Left renal cortex interstitium (tissue), 4 donors: ENCODE results near the gene ZNG1A. TPM values are rescaled to one million over a fixed set of nuclear protein-coding genes. Genes with fewer than 3 reads are reported as not detected.
"Not testable (repeated sequence)": the region's sequence is repeated elsewhere in the genome, so short reads cannot be mapped to it uniquely, and the experiment has no call there.

Source experiments
- DNase-seq, 4 donors: peaks; one replicate each; pipeline ENCODE4 v3.0.0-alpha.2; 2013; ENCODE audit warnings: low read depth in 4 of 4, low spot score in 2 of 4, missing footprints in 1 of 4
- polyA plus RNA-seq, 4 donors: library from polyadenylated mRNA; unstranded; fragments of 120-200 nt; gene quantifications; one replicate each; pipeline ENCODE4 v1.2.1, GENCODE V29; 2013; ENCODE audit not compliant: insufficient read length in 4 of 4

The ZNG1A gene
- polyA plus RNA-seq, 4 donors, result 56.8 to 83.0 (median 68.5) TPM

GRCh38 chr9:199601-200000, 20.7 kb upstream of the ZNG1A start:
- not testable (repeated sequence) for DNase-seq

GRCh38 chr9:178140-178825, 573 bp downstream of the ZNG1A start:
- DNase-seq, result not testable (repeated sequence)

GRCh38 chr9:169757-170156, 9.1 kb downstream of the ZNG1A start:
- DNase-seq, result not testable (repeated sequence)

DNA sequence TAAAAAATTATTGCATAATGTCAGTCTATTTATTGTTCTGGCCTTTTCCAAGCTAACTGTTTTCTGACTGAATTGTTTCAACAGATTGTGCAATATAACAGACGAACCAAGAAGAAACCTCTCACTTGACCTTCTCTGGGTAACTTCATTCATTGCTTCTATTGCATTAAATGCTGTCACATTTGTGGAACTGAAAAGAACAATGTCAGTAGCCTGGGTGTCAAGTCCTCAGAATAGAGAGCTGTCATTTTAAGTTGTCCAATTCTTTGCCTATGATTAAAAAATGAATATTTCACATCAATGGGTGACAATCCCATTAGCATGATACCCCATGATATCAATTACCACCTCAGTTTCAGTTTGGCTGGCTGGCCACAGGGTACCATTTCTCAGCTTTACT, 19.0 kb downstream of the ZNG1A start:
- DNase-seq, result not testable (repeated sequence)

- not testable (repeated sequence) for DNase-seq
Observed at GRCh38 chr9:151173-151572, 27.7 kb downstream of the ZNG1A start.

DNA sequence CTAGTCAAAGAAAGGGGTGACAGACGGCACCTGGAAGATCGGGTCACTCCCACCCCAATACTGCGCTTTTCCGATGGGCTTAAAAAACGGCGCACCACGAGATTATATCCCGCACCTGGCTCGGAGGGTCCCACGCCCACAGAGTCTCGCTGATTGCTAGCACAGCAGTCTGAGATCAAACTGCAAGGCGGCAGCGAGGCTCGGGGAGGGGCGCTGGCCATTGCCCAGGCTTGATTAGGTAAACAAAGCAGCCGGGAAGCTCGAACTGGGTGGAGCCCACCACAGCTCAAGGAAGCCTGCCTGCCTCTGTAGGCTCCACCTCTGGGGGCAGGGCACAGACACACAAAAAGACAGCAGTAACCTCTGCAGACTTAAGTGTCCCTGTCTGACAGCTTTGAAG, 39.0 kb downstream of the ZNG1A start:
- not testable (repeated sequence) for DNase-seq

GRCh38 chr9:117995-118467, 60.8 kb downstream of the ZNG1A start, which contains the start of gene FOXD4:
Gene FOXD4, minus strand, starts transcription at chr9:118417. Its CDS starts 298 bp downstream, at chr9:118119.
- DNase-seq, result not testable (repeated sequence)

DNA sequence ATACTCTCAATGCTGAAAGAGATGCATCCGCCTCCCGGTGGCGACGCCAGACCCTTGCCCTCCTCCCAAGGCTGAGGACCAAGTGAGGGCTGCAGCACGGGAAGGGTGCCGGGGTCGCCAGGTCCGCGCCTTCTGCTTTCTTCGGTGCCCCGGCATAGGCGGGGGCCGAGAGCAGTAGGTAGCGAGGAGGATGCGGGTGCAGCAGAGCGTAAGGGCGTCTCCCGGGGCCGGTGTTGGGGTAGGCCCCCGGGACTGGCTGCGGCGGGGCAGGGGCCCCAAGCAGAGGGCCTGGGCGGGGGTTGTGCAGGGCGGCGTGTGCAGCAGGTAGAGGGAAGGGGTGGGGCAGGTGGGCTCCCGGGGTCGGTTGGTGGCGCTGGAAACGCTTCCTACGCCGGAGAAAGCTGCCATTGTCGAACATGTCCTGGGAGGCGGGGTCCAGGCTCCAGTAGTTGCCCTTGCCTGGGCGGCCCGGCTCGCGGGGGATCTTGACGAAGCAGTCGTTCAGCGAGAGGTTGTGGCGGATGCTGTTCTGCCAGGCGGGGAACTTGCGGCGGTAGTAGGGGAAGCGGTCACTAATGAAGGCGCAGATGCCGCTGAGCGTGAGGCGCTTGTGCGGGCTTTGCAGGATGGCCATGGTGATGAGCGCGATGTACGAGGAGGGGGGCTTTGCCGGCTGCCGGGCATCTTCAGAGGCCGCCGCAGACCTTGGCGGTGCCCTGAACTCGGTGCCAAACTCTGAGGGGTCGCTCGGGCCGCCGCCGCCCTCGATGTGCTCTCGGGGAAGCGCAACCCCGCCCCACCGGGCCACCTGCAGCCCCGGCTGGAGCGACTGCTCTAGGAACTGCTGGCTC, 61.5 kb downstream of the ZNG1A start:
- DNase-seq, result not testable (repeated sequence)

GRCh38 chr9:116239-117077, 62.4 kb downstream of the ZNG1A start:
- not testable (repeated sequence) for DNase-seq

- not testable (repeated sequence) for DNase-seq
Observed at GRCh38 chr9:115118-115451, 63.8 kb downstream of the ZNG1A start.

- not testable (repeated sequence) for DNase-seq
Observed at GRCh38 chr9:114267-115117, 64.4 kb downstream of the ZNG1A start.

DNA sequence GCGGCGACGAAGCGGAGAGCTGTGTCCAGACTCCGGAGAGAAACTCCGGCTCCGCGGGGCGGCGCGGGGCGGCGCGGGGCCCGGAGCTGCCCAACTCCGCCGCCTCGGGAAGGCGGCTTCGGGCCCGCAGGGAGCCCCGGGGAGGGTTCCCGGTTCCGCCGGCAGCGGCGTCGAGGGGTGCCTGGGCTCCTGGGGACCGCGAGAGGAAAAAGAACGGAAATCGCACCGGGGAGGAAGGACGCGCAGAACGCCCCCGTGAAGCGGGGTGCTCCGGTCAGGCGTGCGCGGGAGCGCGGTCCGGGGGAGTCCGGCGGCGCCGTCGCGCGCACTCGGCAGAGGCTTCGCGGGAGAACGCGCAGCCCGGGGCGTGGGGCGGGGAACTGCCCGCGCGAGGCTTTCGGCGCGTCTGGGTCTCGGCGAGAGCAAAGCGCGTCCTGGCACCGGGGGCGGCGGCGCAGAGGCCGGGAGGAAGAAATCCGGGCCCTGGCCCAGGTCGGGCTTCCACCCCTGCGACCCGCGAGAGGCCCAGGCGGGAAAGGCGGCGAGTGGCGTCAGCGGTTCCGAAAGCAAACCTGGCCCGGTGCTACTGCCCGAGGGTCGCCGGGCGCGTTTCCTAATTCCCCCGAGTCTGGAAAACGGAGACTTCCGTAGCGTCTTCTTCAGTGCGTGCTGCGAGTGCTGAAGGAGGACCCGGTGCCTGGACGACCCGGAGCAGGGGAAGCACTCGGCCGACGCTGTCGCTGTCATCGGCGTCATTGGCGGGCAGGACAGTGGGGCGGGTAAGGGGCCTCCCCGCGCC, 65.2 kb downstream of the ZNG1A start:
- peak in 1 of 4 donors; percentile 38 for DNase-seq

DNA sequence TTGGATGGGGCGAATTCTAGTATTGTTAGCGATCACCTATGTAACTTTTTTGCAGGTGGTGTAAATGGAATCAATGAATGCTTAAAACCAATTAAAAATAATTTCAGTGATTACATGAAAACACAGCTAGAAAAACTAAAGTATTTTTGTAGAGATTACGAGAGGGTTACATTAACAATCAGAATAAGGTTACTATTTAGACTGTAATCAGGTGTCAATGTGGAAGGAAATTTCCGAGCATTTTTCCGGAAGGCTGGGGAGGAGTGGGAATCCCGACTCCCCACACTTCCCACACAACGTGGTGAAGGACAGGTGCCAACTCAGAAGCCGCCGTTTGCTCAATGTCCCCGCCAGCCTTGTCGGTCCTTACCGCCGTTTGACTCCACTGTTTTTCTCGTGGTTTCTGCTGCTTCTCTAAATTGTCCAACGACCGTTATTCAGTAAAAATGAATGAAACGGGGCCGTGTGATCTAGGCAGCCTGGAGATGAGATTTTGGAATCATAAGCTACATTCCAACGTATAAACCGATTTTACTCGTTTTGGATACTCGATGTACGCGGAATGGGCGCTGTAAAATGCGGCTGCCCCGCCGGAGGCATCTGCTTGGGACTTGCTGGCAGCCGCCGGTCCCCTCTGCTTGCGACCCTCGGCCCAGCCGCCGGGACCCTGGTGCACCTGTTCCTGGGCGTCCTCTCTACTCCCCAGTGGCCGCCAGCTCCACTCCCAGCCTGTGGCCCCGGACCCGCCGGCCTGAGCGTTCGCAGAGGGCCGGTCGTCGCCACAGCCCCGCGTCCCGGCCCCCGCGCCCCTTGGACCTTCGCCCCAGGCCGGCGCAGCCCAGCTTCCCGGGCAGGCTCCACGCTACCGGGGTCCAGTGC, 66.0 kb downstream of the ZNG1A start:
- DNase-seq, result peak in 1 of 4 donors; percentile 29

DNA sequence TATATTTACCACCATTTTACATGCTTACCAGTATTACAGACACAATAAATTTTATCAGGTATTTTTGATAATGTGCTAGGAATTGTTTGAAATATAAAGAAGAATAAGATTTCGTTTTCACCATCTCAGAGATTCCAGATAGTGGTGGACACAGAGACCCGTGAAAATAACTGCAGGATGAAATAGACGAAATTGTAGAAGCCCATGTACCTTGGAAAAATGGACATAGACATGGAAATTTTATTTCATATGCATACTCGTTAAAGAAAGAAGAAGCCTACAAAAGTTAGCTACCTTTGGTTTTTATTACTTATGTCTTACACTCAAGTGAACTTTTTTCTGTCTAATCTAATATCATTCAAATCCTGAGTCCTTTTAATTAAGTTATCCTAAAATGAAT, 68.2 kb downstream of the ZNG1A start:
- not testable (repeated sequence) for DNase-seq

DNA sequence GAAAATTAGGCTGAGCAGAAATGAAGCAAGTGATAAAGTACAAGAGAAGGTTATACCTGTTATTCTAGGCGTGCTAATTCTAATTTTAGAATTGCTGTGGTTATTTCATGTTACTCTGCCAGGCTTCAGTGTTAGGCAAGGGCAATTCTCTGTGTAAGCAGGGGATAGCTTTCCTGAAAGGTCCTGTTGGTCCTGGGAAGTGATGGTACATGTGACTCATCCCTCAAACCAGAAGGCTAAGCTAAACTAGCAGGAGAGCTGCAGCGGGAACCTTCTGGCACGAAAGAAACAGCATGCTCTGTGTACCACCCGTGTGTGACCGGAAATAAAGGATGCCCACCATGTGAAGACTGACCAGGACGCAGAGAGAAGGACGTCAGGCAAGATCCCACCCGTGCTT, 69.3 kb downstream of the ZNG1A start:
- not testable (repeated sequence) for DNase-seq

GRCh38 chr9:108742-109495, 69.9 kb downstream of the ZNG1A start:
- not testable (repeated sequence) for DNase-seq

- not testable (repeated sequence) for DNase-seq
Observed at GRCh38 chr9:105991-106390, 72.9 kb downstream of the ZNG1A start.
